SW480 (cell line): ENCODE data around the gene PIK3CA.
A peak's percentile ranks its signal among the peaks of the same experiment; 100 is the strongest.
"Not testable (repeated sequence)": the region's sequence is repeated elsewhere in the genome, so short reads cannot be mapped to it uniquely, and the experiment has no call there.

Source experiments
- DNase-seq: peaks from one replicate; pipeline ENCODE4 v3.0.0-alpha.2; 2016; ENCODE audit warnings: low spot score

Gene PIK3CA

GRCh38 chr3:179200790-179201189, 52.6 kb downstream of the PIK3CA start:
- DNase-seq, result no peak

DNA sequence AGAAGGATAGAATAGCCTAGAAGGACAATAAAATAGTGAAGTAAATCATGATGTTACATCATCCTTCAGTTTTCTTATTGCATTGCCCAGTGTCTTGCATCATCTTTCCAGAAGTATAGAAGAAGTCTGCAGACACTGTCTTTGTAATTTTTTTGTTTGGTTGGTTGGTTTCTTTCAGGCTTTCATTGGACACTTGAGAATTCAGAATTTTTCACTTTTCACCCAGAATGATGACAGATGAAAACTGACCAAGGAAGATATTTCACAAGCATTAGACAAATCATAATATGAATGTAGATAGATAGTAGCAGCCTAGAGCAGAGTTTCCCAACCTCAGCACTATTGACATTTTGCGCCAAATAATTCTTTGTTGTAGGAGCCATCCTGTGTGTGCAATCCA, 67.4 kb downstream of the PIK3CA start:
- not testable (repeated sequence) for DNase-seq

DNA sequence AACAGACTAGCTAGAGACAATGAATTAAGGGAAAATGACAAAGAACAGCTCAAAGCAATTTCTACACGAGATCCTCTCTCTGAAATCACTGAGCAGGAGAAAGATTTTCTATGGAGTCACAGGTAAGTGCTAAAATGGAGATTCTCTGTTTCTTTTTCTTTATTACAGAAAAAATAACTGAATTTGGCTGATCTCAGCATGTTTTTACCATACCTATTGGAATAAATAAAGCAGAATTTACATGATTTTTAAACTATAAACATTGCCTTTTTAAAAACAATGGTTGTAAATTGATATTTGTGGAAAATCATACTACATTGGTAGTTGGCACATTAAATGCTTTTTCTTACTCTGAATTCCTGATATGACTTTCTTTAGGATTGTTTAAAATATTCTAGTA, 70.1 kb downstream of the PIK3CA start:
- DNase-seq, result not testable (repeated sequence)

DNA sequence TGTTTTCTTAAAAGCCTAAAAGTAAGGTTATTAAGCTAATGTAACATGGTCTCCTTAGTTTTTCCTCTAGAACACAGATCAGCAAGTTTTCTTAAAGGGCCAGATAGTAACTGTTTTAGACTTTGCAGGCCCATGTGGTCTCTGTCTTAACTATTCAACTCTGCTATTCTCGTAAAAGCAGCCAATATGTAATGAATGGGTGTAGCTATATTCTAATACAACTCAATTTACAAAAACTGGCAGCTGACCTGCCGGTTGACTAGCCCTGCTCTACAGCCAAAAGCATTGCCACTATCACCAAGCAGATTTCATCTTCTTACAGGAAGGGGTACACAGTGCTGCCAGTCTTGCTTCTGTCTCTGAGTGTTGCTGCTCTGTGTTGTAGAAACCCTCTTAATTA, 75.4 kb downstream of the PIK3CA start:
- DNase-seq, result no peak

- no peak for DNase-seq
Observed at GRCh38 chr3:179224584-179224983, 76.4 kb downstream of the PIK3CA start.

DNA sequence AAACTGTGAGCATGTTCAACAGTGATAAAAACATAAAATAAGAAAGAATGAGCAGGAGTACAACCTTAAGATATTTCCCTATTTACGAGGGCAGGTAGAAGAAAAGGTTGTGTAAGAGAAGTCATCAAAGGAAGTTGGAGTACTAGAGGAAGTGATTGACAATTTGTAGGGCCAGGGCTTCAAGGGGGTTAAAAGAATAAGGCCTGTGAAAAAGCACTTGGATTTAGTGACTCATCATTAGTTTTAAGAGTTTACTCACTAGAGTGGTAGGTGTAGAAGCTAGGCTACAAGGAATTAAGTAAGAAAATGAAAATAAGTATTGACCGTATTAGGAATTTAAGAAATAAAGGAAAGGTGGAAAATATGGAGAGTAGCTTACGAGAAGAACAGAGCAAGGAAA, 79.2 kb downstream of the PIK3CA start:
- no peak for DNase-seq

DNA sequence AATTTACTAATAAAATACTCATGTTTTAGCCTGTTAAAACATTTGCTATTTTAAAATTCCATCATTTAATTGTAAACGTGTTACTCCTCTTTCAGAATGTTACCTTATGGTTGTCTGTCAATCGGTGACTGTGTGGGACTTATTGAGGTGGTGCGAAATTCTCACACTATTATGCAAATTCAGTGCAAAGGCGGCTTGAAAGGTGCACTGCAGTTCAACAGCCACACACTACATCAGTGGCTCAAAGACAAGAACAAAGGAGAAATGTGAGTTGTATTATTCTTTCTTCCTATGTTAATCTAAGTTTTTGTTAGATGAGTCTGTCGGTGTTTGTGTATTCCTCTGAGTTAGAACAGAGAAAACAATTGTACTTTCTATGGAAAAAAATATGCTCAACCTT, 81.0 kb downstream of the PIK3CA start:
- no peak for DNase-seq

- no peak for DNase-seq
Observed at GRCh38 chr3:179233043-179233442, 84.9 kb downstream of the PIK3CA start.

DNA sequence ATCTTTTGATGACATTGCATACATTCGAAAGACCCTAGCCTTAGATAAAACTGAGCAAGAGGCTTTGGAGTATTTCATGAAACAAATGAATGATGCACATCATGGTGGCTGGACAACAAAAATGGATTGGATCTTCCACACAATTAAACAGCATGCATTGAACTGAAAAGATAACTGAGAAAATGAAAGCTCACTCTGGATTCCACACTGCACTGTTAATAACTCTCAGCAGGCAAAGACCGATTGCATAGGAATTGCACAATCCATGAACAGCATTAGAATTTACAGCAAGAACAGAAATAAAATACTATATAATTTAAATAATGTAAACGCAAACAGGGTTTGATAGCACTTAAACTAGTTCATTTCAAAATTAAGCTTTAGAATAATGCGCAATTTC, 86.0 kb downstream of the PIK3CA start:
- DNase-seq, result no peak

- DNase-seq, result no peak
Observed at GRCh38 chr3:179236669-179237301, 88.6 kb downstream of the PIK3CA start.

DNA sequence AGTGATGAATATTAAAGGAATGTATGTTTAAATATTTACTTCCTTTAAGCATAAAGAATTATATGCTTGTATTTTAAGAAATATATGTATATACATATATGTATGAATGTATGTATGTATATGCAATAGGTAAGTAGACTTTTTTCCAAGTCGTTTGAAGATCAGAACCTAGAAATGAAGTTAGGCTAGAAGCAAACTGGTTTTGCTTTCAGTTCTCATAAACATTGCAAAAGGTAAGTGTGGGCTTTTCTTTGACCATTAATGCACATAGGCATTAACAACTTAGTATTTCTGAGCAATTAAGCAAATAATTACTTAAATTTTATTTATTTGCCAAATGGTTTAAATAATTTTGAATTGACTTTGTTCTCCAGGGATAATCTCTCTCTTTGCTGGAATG, 92.1 kb downstream of the PIK3CA start:
- not testable (repeated sequence) for DNase-seq

GRCh38 chr3:179242859-179243258, 94.7 kb downstream of the PIK3CA start:
- not testable (repeated sequence) for DNase-seq

- no peak for DNase-seq
Observed at GRCh38 chr3:179244878-179245277, 96.7 kb downstream of the PIK3CA start.

GRCh38 chr3:179247289-179248015, 99.3 kb downstream of the PIK3CA start:
- no peak for DNase-seq

GRCh38 chr3:179250803-179251476, 102.8 kb downstream of the PIK3CA start, which contains the start of gene KCNMB3:
TSS of gene KCNMB3 (minus strand) at chr3:179251114. CDS start at chr3:179250990, 124 bp downstream.
- DNase-seq, result no peak

DNA sequence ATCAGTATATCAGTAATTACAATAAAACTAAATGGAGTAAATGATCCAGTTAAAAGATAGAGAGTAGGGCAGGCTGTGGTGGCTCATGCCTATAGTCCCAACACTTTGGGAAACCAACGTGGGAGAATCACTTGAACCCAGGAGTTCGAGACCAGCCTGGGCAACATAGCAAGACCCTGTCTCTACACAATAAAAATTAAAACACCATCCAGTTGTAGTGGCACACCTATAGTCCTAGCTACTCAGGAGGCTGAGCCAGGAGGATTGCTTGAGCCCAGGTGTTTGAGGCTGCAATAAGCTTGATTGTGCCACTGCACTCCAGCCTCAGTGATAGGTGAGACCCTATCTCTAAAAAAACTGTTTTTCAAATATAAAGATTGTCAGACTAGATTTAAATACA, 108.7 kb downstream of the PIK3CA start:
- no peak for DNase-seq

- not testable (repeated sequence) for DNase-seq
Observed at GRCh38 chr3:179257742-179258141, 109.6 kb downstream of the PIK3CA start.

DNA sequence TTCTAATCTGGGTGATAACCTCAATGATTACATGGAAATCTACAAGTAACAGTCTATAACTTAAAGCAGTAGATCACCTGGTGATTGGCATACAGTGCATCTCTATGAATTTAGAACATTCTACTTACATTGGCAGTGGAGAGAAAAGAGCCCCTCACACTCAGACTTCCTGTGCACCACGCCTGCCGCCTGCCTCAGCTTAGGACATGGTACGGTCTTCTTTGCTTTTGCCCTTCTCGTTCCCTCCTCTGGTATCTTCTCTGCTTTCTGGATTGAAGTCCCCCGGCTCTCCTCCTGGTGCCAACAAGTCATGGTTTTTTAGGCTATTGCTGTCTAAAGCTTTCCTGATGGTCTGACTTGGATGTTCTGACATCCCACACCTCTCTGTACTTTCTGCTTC, 110.7 kb downstream of the PIK3CA start:
- DNase-seq, result no peak

DNA sequence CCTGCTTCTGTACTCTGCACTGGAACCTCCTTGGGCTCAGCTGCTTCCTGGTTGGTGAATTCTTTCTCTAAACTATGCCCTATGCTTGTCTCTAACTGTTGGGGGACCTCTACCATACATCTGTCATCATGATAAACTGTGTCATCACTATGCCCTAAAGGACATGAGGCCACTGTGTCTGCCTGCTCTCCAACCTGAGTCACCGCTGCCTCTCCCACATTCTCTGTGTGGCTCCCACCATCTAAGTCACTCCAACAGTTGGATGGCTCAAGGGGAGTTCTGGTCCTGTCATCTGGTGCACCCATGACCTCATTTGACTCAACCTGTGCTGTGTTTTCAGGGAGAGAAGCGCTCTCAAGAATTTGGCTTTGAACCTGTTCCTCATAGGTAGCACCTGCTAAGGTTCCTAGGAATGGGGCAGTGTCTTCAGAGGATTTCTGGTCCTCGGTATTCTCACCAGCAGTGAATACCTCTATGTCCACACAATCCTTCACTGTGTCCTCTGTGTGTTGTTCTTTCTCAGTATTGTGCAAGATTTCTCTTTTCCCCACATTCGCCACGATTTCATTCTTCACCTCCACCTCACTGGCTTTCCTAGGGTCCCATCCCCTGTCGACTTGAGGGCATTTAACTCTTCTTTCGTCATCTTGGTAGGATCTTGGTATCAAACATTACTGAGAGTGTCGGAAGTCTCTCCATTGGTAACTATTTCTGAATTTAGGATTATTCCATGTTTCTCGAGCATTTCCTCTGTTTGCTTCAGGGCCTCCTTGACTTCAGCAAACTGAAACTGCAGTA, 112.0 kb downstream of the PIK3CA start:
- DNase-seq, result not testable (repeated sequence)

- peak; percentile 69 for DNase-seq
Observed at GRCh38 chr3:179260949-179261765, 113.0 kb downstream of the PIK3CA start.

DNA sequence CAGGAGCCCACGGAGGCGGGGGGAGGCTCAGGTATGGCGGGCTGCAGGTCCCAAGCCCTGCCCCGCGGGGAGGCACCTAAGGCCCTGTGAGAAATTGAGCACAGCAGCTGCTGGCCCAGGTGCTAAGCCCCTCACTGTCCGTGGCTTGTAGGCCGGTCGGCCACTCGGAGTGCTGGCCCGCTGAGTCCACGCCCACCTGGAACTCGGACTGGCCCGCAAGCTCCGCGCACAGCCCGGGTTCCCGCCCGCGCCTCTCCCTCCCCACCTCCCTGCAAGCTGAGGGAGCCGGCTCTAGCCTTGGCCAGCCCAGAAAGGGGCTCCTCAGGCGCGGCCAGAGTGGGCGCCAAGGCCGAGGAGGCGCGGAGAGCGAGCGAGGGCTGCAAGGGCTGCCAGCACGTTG, 115.0 kb downstream of the PIK3CA start:
- no peak for DNase-seq
